Liver (tissue), 3 donors: ENCODE data around the gene GTF3C5.
"Not testable (repeated sequence)": the region's sequence is repeated elsewhere in the genome, so short reads cannot be mapped to it uniquely, and the experiment has no call there.

ENCODE experiments used
- CTCF ChIP-seq: fragments of 150-350 bp; IDR thresholded peaks from 2 replicates; pipeline ENCODE4 v1.5.1; 2017; ENCODE audit warnings: improper control_type of control experiment, low read depth, low read length; ENCODE audit not compliant: missing input control
- GABPA ChIP-seq, 2 donors: IDR thresholded peaks in 1 of 2; conservative IDR thresholded peaks in 1 of 2; 2 replicates each; pipeline ENCODE4 v1.6.1; 2016; ENCODE audit warnings: antibody characterized with exemption in 2 of 2, mild to moderate bottlenecking in 1 of 2, moderate library complexity in 1 of 2
- JUND ChIP-seq, 2 donors: IDR thresholded peaks; 2 replicates each; pipeline ENCODE4 v1.6.1; 2016; ENCODE audit warnings: antibody characterized with exemption in 2 of 2
- RAD21 ChIP-seq, 2 donors: IDR thresholded peaks; 2 replicates each; pipeline ENCODE4 v1.6.1; 2016; ENCODE audit warnings: antibody characterized with exemption in 2 of 2, mild to moderate bottlenecking in 2 of 2
- REST ChIP-seq: IDR thresholded peaks from 2 replicates; pipeline ENCODE4 v1.6.1; 2016; ENCODE audit warnings: antibody characterized with exemption, mild to moderate bottlenecking
- YY1 ChIP-seq: IDR thresholded peaks from 2 replicates; pipeline ENCODE4 v1.6.1; 2016; ENCODE audit warnings: antibody characterized with exemption, mild to moderate bottlenecking
- donor health status: healthy.
- donor health status: healthy.

GRCh38 chr9:133094351-133094750 lies 63.6 kb downstream of the GTF3C5 start:
- TF ChIP-seq CTCF; REST; RAD21 (IDR thresholded peaks at IDR 0.05); JUND (IDR thresholded peaks at IDR 0.05); YY1; GABPA (IDR thresholded peaks at IDR 0.05 in 1 of 2, conservative IDR thresholded peaks at IDR 0.05 in 1 of 2): not testable (repeated sequence)
